Body of pancreas (tissue), 4 donors: ENCODE measurements around the gene MKNK1. TPM values are rescaled to one million over a fixed set of nuclear protein-coding genes. Genes with fewer than 3 reads are reported as not detected.

Source experiments
- ATAC-seq: fragments of 150-250 bp; one replicate; pipeline ENCODE4 v1.9.1; 2016
- DNase-seq, 4 donors: peaks; one replicate each; pipeline ENCODE4 v3.0.0-alpha.2; 2019
- H3K27ac ChIP-seq, 4 donors: fragments of 200-600 bp; sonication (generic); 1 replicate in 3 of 4; 2 replicates in 1 of 4; pipeline versions ENCODE4 v1.5.1 to v1.6.1; 2016 to 2019; ENCODE audit warnings: mild to moderate bottlenecking in 1 of 4, mixed read lengths in 1 of 4, moderate library complexity in 1 of 4
- H3K27me3 ChIP-seq, 2 donors: fragments of 200-600 bp; sonication (generic); one replicate each; pipeline ENCODE4 v1.6.0; 2016; ENCODE audit warnings: mild to moderate bottlenecking in 1 of 2
- H3K36me3 ChIP-seq, 2 donors: fragments of 200-600 bp; sonication (generic); replicated peaks in 1 of 2; 2 replicates each; pipeline ENCODE4 v1.5.1; 2016; ENCODE audit warnings: low read depth in 2 of 2; ENCODE audit not compliant: insufficient read depth in 1 of 2
- H3K4me1 ChIP-seq: fragments of 200-600 bp; sonication (generic); one replicate; pipeline ENCODE4 v1.6.0; 2016
- H3K4me3 ChIP-seq, 2 donors: fragments of 200-600 bp; sonication (generic); 1 replicate in 1 of 2; 2 replicates in 1 of 2; pipeline ENCODE4 v1.5.1; 2016 to 2019
- H3K9me3 ChIP-seq, 3 donors: fragments of 200-600 bp; sonication (generic); 1 replicate in 2 of 3; 2 replicates in 1 of 3; pipeline ENCODE4 v1.5.1; 2016
- POLR2A ChIP-seq, 3 donors: fragments of 450-650 bp; IDR thresholded peaks; one replicate each; pipeline ENCODE4 v1.6.1; 2016; ENCODE audit warnings: antibody characterized with exemption in 3 of 3, mild to moderate bottlenecking in 2 of 3
- WGBS, 2 donors: methylation state at CpG; one replicate each; pipeline ENCODE4 v1.1.5; 2017; 5-methylcytosine and 5-hydroxymethylcytosine counted together
- intact Hi-C: fragments of 100-400 bp; cut with DNase I; formaldehyde crosslinking; loops from one replicate; pipeline ENCODE4 v1.15.1; 2023
- total RNA-seq, 2 donors: library from RNA; depleted of rRNA; stranded (reverse); fragments of >200 nt; gene quantifications; one replicate each; pipeline ENCODE4 v1.1.0, GENCODE V29; 2016
- TF ChIP-seq, protein P1 (sequence below), 7 experiments: fragments of 450-650 bp in 4 of 7; fragments of 200-600 bp in 3 of 7; sonication (generic) in 3 of 7; IDR thresholded peaks; one replicate each; pipeline ENCODE4 v1.5.1; 2016 to 2019; ENCODE audit warnings: antibody characterized with exemption in 7 of 7

Gene MKNK1
- total RNA-seq, 2 donors from 2014 or later = 155 to 238 TPM

DNA sequence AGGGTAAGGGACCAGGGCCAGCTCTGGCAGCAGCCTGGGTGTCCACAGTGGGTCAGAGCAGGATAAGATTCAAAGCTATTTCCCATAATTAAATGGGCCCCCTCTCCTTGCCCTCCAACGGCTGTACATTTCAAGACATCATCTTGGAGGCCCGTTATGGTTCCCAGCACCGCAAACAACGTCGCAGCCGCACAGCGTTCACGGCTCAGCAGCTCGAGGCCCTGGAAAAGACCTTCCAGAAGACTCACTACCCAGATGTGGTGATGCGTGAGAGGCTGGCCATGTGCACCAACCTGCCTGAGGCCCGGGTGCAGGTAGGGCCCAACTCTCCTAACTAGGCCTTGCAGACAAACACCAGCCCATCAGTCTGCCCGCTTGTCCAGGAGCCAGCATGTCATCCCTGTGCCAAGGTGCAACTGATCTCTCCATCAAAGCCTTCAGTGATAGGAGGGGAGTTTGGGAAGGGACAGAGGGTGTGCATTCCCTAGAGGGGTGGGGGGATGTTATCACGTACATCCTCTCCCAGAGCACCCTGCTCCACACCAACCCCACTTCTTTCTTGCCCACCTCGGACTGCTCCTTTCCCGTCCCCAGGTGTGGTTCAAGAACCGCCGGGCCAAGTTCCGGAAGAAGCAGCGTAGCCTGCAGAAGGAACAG is 93.6 kb downstream of the MKNK1 start:
- no peak for ATAC-seq
- WGBS, 2 donors = 93 to 96% methylated on average over 18 to 19 of the region's 19 CpGs
- TF ChIP-seq POLR2A (IDR thresholded peaks at IDR 0.05) = no peak

DNA sequence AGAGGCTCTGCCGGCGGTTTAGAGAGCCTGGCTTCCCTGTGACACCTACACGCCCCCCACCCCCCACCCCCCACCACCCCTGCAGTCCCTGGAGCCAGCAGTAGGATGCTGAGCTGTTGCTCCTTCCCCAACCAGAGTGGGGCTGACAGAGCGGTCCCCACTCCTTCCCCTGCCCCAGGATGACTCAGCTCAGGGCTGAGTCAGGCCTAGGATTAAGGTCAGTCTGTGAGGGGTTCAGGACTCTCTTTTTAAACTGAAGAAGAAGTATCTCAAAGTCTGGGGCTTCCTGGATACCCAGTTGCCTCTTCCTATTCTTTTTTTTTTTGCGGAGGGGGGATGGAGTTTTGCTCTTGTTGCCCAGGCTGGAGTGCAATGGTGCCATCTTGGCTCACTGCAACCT is 95.3 kb downstream of the MKNK1 start:
- Histone ChIP-seq H3K9me3 (no peaks in the 10 kb centered on the region), H3K36me3 (no peaks in the 10 kb centered on the region), H3K27me3 (no peaks in the 10 kb centered on the region), H3K4me3 (no peak overlapping the region), H3K4me1 (no peaks in the 10 kb centered on the region), H3K27ac (no peak overlapping the region)
- no peak for TF ChIP-seq POLR2A (IDR thresholded peaks at IDR 0.05)
- TF ChIP-seq, protein P1, sequence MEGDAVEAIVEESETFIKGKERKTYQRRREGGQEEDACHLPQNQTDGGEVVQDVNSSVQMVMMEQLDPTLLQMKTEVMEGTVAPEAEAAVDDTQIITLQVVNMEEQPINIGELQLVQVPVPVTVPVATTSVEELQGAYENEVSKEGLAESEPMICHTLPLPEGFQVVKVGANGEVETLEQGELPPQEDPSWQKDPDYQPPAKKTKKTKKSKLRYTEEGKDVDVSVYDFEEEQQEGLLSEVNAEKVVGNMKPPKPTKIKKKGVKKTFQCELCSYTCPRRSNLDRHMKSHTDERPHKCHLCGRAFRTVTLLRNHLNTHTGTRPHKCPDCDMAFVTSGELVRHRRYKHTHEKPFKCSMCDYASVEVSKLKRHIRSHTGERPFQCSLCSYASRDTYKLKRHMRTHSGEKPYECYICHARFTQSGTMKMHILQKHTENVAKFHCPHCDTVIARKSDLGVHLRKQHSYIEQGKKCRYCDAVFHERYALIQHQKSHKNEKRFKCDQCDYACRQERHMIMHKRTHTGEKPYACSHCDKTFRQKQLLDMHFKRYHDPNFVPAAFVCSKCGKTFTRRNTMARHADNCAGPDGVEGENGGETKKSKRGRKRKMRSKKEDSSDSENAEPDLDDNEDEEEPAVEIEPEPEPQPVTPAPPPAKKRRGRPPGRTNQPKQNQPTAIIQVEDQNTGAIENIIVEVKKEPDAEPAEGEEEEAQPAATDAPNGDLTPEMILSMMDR (IDR thresholded peaks at IDR 0.05) = no peak
- WGBS, 2 donors = 67 to 73% methylated on average over 1 to 5 of the region's 5 CpGs
- intact Hi-C loops = no loop called here
- DNase-seq = no peak
- no peak for ATAC-seq

More for the DNA sequence above, 93.6 kb downstream of the MKNK1 start:
- no peaks in the 10 kb centered on the region for H3K36me3 ChIP-seq
- no peak overlapping the region for H3K27ac ChIP-seq
- no peak overlapping the region for H3K4me3 ChIP-seq
- no peak for DNase-seq
- H3K27me3 ChIP-seq = no peaks in the 10 kb centered on the region
- H3K9me3 ChIP-seq = no peaks in the 10 kb centered on the region
- no peaks in the 10 kb centered on the region for H3K4me1 ChIP-seq
- intact Hi-C loops = no loop called here

Other genes with a start within 250 kb of the MKNK1 start
- 10 to 100 TPM; 47.0 to 86.4 TPM for gene FAAH, start 210.0 kb downstream of the MKNK1 start, total RNA-seq
- gene DMBX1, start 114.4 kb downstream of the MKNK1 start, total RNA-seq = not detected
- gene KNCN, start 52.6 kb downstream of the MKNK1 start, total RNA-seq = not detected
- 10 to 100 TPM; 20.8 to 23.3 TPM for gene MOB3C, start 12.5 kb upstream of the MKNK1 start, total RNA-seq
- gene ATPAF1, start 64.1 kb upstream of the MKNK1 start, total RNA-seq = 10 to 100 TPM; 22.8 to 33.0 TPM
- gene TEX38, start 67.6 kb upstream of the MKNK1 start, total RNA-seq = not detected
- gene EFCAB14, start 114.8 kb upstream of the MKNK1 start, total RNA-seq = 10 to 100 TPM; 36.9 to 40.7 TPM
- 10 to 100 TPM; 12.5 to 30.0 TPM for gene CYP4B1, start 194.8 kb upstream of the MKNK1 start, total RNA-seq